ENCODE results near the gene PRKAG3. TPM values are rescaled to one million over a fixed set of nuclear protein-coding genes. Genes with fewer than 3 reads are reported as not detected.

The PRKAG3 gene
- total and polyA plus RNA-seq, 2 experiments from 2014 or later, result 0.23 TPM; not detected in 1

DNA sequence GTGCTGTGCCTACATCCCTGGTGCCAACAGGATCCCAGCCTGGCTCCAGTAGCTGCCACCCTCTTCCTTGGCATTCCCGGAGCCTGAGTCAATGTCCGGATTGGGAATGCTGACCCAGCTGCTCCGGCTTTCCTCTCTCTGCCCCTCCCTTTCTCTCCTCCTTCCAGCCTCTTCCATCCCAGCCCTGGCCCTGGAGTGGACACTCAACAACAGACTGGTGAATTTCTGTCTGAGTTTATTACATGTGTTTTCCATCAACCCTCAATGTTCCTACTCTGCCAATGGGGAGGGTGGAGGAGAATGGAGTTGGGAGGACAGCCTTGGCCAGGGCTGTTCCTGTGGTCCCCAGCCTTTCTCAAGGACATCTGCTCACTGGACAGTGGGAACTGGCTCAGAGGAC lies 917 bp upstream of the PRKAG3 start:
- Histone ChIP-seq H2AFZ (no peak overlapping the region), H3K79me2 (no peaks in the 10 kb centered on the region), H3K27me3 (peaks cover 9% of the 10 kb centered on the region), H3K9me3 (ENCODE audit: low read depth) (no peaks in the 10 kb centered on the region), H3K36me3 (replicated peaks; ENCODE audit: insufficient read depth, low read depth) (no peaks in the 10 kb centered on the region), H3K4me3 (no peak overlapping the region), H3K9me2 (replicated peaks; ENCODE audit: insufficient read depth) (no peaks in the 10 kb centered on the region), H4K20me1 (ENCODE audit: insufficient read depth, poor library complexity, severe bottlenecking) (no peaks in the 10 kb centered on the region), H3K27ac (no peak overlapping the region), H3K4me2 (no peak overlapping the region), H3K4me1 (ENCODE audit: insufficient read depth) (no peaks in the 10 kb centered on the region)
- DNase-seq (ENCODE audit: low spot score), result no peak
- 91% methylated on average over 3 of the region's 3 CpGs for WGBS (ENCODE audit: low lambda C conversion rate, missing lambda C conversion rate)
- TF ChIP-seq, protein P1, sequence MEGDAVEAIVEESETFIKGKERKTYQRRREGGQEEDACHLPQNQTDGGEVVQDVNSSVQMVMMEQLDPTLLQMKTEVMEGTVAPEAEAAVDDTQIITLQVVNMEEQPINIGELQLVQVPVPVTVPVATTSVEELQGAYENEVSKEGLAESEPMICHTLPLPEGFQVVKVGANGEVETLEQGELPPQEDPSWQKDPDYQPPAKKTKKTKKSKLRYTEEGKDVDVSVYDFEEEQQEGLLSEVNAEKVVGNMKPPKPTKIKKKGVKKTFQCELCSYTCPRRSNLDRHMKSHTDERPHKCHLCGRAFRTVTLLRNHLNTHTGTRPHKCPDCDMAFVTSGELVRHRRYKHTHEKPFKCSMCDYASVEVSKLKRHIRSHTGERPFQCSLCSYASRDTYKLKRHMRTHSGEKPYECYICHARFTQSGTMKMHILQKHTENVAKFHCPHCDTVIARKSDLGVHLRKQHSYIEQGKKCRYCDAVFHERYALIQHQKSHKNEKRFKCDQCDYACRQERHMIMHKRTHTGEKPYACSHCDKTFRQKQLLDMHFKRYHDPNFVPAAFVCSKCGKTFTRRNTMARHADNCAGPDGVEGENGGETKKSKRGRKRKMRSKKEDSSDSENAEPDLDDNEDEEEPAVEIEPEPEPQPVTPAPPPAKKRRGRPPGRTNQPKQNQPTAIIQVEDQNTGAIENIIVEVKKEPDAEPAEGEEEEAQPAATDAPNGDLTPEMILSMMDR (IDR thresholded peaks at IDR 0.05; ENCODE audit: poor library complexity), result no peak
- no peak for TF ChIP-seq EZH2phosphoT487 (IDR thresholded peaks at IDR 0.05; ENCODE audit: low read depth, severe bottlenecking, unreplicated experiment)
- no peak for TF ChIP-seq EZH2 (IDR thresholded peaks at IDR 0.05; ENCODE audit: borderline replicate concordance)

DNA sequence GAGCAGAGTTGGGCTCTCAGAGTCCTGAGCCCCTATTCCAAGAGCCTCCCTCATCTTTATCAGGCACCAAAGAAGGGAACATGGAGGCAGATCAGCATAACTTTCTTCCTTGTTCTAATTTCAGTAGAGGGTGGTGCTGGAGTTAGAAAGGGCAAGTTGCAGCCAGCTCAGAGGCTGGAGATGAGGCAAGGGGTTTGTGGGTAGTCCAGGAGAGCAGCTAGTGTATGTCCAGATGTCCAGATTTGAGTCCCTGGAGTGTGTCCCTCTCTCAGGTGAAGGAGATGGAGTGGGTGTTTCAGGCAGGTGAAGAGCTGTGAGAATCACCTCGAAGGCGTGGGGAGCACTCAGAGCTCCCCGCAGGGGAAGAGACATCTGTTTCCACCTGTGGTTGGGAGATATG lies 478 bp upstream of the PRKAG3 start:
- no peak overlapping the region for H3K4me2 ChIP-seq
- no peak overlapping the region for H3K27ac ChIP-seq
- 94% methylated on average over 3 of the region's 3 CpGs for WGBS (ENCODE audit: low lambda C conversion rate, missing lambda C conversion rate)
- H3K9me2 ChIP-seq (replicated peaks; ENCODE audit: insufficient read depth), result no peaks in the 10 kb centered on the region
- no peaks in the 10 kb centered on the region for H3K9me3 ChIP-seq (ENCODE audit: low read depth)
- H3K79me2 ChIP-seq, result no peaks in the 10 kb centered on the region
- no peak overlapping the region for H3K4me3 ChIP-seq
- peaks cover 9% of the 10 kb centered on the region for H3K27me3 ChIP-seq
- TF ChIP-seq EZH2 (IDR thresholded peaks at IDR 0.05; ENCODE audit: borderline replicate concordance), result no peak
- TF ChIP-seq EZH2phosphoT487 (IDR thresholded peaks at IDR 0.05; ENCODE audit: low read depth, severe bottlenecking, unreplicated experiment), result no peak
- TF ChIP-seq, protein P1 (IDR thresholded peaks at IDR 0.05; ENCODE audit: poor library complexity), result no peak
- no peaks in the 10 kb centered on the region for H3K36me3 ChIP-seq (replicated peaks; ENCODE audit: insufficient read depth, low read depth)
- no peaks in the 10 kb centered on the region for H4K20me1 ChIP-seq (ENCODE audit: insufficient read depth, poor library complexity, severe bottlenecking)
- DNase-seq (ENCODE audit: low spot score), result no peak
- H3K4me1 ChIP-seq (ENCODE audit: insufficient read depth), result no peaks in the 10 kb centered on the region
- H2AFZ ChIP-seq, result no peak overlapping the region

DNA sequence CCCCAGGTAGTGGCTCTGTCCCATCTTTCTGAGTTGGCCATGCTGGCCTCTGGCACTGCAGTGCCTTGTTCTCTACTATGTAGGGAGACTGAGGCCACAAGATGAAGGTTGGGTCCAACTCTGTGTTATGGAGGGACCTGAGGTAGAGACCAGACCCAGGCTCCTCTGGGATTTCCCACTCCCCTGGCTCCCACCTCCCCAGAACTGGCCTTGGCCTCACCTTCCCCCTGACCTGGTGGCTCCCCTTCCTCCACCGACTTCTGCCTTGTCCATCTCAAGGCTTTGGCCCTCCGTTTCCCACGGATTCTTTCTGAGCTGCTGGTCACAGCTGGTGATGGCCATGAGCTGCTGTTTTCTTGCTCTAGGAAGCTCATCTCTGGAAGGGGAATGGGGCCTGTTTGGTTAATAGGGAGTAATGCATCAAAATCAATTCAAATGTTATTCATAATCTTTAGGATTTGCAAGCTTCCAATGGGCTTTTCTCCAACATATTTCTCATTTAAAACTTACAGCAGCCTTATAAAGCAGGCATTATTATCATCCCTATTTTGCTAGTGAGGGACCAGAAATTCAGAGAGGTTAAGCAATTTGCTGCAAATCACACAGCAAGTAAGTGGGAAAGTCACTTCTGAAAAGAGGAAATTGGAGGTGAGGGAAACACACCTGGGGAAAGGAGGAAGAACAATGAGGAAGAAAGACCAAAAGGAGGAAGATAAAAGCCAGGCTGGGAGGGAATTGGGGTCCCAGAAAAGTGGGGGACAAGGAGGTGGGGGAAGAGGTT lies 887 bp downstream of the PRKAG3 start:
- Histone ChIP-seq H3K27me3 (peaks cover 9% of the 10 kb centered on the region), H3K4me1 (ENCODE audit: insufficient read depth) (no peaks in the 10 kb centered on the region), H3K4me2 (no peak overlapping the region), H3K79me2 (no peaks in the 10 kb centered on the region), H3K36me3 (replicated peaks; ENCODE audit: insufficient read depth, low read depth) (no peaks in the 10 kb centered on the region), H3K27ac (no peak overlapping the region), H4K20me1 (ENCODE audit: insufficient read depth, poor library complexity, severe bottlenecking) (no peaks in the 10 kb centered on the region), H3K4me3 (no peak overlapping the region), H3K9me3 (ENCODE audit: low read depth) (no peaks in the 10 kb centered on the region), H3K9me2 (replicated peaks; ENCODE audit: insufficient read depth) (no peaks in the 10 kb centered on the region), H2AFZ (no peak overlapping the region)
- 88% methylated on average over 3 of the region's 3 CpGs for WGBS (ENCODE audit: low lambda C conversion rate, missing lambda C conversion rate)
- DNase-seq (ENCODE audit: low spot score), result no peak
- TF ChIP-seq EZH2 (IDR thresholded peaks at IDR 0.05; ENCODE audit: borderline replicate concordance), result no peak
- no peak for TF ChIP-seq EZH2phosphoT487 (IDR thresholded peaks at IDR 0.05; ENCODE audit: low read depth, severe bottlenecking, unreplicated experiment)
- TF ChIP-seq, protein P1 (IDR thresholded peaks at IDR 0.05; ENCODE audit: poor library complexity), result no peak
